C4-2B (cell line): ENCODE results near the gene MAGED4B.

ENCODE experiments used
- CTCF ChIP-seq: fragments of 450-650 bp; conservative IDR thresholded peaks from 2 replicates; pipeline ENCODE4 v1.5.1; 2017; ENCODE audit warnings: mild to moderate bottlenecking
- ZFX ChIP-seq: fragments of 450-650 bp; IDR thresholded peaks from 2 replicates; pipeline ENCODE4 v1.6.1; 2017

DNA sequence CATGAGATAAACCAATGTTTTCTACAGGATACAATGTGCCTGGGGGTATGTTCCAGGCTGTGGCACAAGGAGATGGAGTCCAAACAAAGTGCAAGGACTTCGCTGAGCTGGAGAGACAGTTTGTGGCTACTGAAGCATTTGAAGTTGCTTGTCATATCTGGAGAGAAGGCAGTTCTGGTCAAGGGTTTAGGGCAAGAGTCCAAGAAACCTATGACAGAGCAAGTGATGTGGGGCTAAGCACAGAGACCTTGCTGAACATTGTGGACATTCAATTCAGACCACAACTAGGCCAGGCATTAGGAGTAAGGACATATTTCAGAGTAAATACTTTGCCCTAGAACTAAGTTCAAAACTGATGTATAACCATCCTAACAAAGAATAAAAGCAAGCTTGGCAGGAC is 34.8 kb downstream of the MAGED4B start:
- TF ChIP-seq CTCF (no peak), ZFX (no peak)
